SHP77 treated with DMSO at 0.1 percent for 48 hours (cell line): Measurements from ENCODE around the gene CCL17.
"Not testable (repeated sequence)": the region's sequence is repeated elsewhere in the genome, so short reads cannot be mapped to it uniquely, and the experiment has no call there.

Experiments
- DNase-seq: peaks from one replicate; lab custom pipeline; 2025; lab: John Stamatoyannopoulos, UW

Gene CCL17

DNA sequence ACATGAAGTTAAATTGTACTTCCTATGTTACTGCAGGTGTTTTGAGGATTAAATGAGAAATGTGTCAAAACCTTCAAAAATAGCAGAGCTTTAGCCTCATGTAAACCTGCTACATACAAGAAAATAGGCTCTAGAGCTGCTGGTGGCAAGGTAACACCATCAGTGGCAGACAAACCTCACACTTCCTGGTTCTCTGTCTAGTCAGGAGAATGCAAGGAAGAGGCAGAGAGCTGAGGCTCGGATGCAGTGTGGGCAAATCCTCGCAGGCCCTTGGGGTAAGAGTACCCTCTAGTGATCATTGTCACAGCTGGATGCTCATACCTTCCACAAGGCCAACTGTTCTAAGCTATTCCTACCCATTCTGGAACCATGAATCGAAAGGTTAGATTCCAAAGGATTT lies 28.4 kb downstream of the CCL17 start:
- DNase-seq: no peak

DNA sequence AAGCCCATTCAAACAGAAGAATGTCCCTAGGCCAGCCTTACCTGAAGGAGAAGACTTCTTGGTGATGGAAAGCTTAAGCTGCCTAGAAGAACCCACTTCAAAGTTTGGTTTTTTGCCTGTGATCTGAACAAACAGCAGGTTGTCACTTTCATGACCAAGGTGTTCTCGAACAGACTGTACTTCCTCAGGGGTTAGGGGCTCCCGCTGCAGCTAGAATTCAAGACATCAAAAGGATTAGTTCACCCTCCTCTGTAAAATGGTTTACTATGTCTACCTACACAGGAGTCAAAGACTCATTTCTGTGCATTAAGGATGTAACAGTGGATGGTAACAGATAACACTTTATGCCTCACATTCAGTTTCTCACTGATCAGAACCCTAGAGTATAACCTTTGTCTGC lies 29.4 kb downstream of the CCL17 start:
- no peak for DNase-seq

DNA sequence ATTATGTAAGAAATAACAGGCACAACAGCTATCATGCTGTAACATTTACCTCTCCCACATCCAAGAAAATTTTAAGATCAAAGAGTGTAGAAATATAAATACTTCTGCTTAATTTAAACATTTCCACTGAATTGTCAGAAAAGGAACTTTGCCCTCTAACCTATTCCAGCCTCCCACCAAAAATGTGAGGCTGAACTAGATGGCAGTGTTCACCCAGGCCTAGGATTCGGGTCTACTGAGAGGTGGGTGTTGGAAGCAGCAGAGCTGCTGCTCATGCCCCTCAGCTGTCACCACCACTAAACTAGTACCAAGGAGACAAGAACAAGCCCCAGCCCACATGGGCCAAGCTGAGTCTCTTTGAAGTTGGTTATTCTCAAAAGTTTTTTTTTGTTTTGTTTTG lies 31.3 kb downstream of the CCL17 start:
- DNase-seq: no peak

DNA sequence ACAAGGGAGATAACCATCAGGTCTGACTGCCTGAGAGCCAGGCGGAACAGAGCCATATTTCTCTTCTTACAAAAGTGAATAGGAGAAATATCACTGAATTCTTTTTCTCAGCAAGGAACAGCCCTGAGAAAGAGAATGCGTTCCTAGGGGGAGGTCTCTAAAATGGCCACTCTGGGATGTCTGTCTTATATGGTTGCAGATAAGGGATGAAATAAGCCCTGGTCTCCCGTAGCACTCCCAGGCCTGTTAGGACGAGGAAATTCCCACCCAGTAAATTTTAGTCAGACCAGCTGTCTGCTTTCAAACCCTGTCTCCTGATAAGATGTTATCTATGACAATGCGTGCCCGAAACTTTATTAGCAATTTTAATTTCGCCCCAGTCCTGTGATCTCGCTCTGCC lies 35.4 kb downstream of the CCL17 start:
- DNase-seq: not testable (repeated sequence)

DNA sequence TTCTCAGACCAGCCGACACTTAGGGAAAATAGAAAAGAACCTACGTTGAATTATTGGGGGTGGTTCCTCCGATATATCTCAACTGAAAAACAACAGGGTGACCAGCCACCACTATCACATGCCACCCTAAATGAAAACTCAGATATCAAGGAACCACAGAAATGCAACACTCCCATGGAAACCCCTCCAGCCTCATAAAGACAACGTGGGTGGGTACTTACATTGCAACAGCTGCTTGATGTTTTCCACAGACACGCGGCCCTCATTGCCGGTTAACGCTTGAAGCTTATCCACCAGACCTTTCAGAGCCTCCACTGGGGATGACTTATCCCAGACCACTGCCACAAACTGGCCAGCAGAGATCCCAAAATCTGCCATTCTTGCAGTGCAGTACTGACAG lies 36.0 kb downstream of the CCL17 start:
- DNase-seq: not testable (repeated sequence)

DNA sequence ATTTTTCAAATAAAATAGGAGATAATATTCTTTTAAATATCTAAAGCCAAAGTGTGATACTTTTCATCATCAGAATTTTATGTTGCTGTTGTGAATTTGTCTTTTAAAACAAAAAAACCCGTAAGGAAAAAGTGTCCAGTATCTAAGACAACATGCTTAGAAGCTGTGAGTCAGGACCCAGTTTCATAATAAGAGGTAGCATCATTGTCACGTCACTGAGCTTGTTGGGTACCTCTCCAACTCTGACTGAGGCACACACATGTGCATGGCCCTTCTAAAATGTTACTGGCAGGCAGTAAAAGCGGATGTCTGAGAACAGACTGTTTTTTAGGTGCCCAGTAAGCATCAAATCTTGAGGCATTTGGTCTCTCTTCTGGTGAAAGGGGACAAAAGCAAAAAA lies 40.1 kb downstream of the CCL17 start:
- DNase-seq: no peak

DNA sequence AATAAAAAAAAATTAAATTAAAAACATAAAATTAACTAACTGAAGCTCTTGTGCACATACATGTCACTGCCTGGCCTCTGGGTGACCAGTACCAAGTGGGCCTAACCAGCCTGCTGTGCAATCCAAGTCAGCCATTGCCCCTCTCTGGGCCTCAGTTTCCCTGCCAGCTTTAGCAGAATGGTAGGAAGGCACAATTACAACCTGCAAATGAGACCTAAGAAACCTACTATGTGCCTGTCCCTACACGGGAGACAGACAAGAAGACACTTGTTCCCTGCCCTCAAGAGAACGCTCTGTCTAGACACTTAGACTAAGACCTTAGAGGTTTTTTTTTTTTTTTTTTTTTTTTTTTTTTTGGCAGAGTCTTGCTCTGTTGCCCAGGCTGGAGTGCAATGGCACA lies 40.9 kb downstream of the CCL17 start:
- no peak for DNase-seq

DNA sequence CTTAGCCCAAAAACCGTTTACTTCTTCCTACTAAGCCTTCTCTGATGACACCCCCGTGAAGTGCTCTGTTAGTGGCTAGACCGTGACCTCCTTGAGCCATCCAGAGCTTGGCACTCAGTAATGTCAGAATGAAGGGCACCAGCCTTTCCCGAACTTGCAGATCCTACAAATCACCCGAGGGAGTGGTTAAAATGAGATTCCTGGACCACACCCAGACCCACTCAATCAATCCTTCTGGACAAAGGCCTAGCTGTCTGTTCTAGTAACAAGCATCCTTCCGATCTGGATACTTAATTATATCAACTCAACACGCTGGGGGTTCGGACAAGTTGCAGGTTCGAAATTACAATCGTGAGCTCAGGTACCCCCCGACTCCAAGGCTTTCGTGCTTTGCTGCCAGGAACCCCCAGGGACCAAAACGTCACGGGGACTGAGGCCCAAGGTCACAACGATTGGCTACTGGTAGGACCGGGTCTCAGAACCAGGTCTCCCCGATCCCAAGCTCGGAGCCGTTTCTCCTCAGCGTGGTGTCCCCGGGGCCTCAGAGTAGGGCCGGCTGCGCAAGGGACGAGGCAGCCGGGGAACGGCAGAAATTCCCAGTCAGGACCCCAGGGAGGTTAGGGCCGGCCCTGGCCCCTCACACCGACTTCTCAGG lies 42.1 kb downstream of the CCL17 start:
- DNase-seq: peak; percentile 36

DNA sequence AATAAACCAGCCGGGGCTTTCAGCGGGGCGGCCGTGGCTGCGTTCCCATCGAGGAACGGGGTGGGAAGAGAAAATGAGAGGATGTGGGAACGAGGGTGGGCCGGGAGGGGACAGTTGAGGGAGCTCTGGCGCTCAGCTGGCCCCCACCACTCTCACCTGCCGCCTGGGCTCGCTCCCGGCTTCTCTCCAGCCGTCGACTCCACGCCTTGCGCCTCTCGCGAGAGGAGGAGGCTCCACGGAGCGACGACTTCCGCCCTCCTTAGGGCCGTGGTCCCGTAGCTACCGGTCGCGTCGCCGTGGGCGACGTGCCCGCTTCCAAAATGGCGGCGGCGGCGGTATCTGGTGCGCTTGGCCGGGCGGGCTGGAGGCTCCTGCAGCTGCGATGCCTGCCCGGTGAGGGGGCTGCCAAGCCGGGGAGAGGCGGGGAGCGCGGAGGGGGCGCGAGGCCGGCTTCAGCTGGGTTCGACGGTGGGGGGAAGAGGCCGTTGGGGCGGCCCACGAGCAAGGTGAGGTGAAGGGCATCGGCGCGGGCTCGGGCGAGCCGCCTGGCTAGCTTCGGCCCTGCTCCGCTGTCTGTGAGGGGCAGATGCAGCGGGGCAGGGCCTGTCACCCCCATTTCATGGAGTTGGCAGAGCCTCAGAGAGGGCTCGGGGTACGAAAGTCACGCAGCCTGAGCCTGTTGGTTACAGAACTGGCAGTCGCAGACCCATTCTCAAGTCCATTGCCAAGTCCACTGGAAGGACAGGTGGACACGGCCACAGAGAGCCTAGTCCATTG lies 42.8 kb downstream of the CCL17 start, which contains the start of the genes CIAPIN1 and COQ9:
CIAPIN1 (minus strand) TSS at position 200 of the 777 bp plus-strand sequence. CDS start 6,457 bp downstream, outside the sequence.
COQ9 (plus strand) TSS at position 294 of the 777 bp plus-strand sequence; CDS start at position 321, 27 bp downstream.
- DNase-seq: peak; percentile 50

DNA sequence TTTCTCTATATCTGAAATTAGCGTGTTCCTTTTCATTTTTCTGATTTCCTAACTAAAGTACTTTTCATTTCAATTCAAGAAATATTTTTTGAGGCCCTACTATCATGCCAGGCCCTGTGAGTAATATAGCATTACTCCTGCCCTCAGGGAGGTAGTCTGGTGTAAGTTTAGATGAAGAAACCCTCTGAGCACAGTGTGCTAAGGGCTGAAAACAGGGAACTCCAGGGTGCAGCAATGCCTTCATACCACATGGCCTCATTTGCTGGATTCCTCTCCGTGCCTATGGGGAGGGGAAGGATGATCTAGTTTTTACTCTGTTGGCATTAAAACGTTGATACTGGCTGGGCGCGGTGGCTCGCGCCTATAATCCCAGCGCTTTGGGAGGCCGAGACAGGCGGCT lies 47.5 kb downstream of the CCL17 start:
- DNase-seq: no peak

DNA sequence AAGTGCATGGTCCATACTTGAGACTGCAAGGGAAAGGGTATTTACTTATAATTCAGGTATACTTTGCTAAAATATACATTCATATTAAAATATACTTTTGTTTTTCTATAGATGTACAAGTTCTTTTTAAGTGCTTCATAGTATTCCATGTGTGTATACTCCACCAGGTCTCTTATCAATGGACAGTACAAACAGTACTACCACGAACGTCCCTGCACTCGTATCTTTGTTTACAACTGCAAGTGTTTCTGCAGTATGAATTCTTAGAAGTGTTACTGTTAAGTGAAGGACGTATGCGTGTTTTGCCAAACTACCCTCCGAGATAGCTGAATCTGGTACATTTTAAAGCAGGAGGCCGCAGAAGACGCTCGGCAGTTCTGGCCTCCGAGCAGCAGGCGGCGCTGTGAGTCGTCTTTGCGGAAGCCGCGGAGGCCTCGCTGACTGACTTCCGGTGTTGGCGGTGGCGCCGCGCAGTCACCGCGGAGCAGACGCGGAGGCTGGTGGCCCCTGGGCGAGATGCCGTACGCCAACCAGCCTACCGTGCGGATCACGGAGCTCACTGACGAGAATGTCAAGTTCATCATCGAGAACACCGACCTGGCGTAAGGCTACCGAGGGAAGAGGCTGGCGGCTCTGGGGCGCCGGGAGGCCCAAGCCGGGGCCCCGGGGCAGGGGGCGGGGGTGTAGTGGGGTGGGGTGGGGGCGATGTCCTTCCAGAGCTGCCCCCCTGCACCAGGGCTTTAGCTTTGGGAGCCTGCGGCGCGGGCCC lies 57.8 kb downstream of the CCL17 start, which contains the start of gene POLR2C:
POLR2C (plus strand) TSS at position 471 of the 769 bp plus-strand sequence; CDS start at position 517, 46 bp downstream.
- DNase-seq: peak; percentile 50

DNA sequence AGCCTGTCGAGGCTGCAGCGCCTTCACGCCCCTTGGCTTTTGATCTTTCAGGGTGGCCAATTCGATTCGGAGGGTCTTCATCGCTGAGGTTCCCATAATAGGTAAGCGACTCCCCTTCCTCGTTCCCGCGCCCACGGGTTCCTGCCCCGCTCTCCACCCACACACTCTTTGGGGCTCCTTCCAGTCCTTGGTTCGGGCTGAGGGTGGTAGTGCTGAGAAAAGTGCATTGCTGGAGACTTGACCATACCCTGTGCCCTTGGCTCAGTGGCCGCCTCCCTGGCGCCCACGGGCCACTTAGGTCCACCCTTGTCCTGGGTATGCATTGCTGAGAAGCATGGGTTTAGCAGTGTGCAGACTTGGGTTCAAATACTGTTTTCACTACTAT lies 58.4 kb downstream of the CCL17 start:
- no peak for DNase-seq

DNA sequence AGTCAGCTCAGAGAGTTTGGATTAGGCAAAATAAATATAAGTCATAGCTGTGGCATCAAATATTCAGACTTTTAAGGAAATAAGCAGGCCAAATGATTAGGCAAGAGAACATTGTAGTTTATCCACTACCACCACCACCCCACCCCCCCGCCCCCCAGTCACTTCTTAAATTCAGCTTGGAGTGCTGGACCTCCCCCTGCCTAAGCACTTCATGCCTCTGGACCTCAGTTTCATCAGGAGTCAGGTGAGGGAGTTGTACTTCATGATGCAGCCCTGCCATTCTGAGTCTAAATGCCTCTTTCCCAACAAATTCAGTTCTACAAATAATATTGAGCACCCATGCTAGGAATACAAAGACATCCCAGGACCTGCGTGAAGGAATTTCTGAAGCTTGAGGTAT lies 60.0 kb downstream of the CCL17 start:
- DNase-seq: no peak
